GM13977 (cell line): ENCODE measurements around the gene RGS17.

Experiments
- DNase-seq: peaks from one replicate; pipeline ENCODE4 v3.0.0; 2012; ENCODE audit warnings: low spot score
- in situ Hi-C: fragments of 300-500 bp; cut with MboI; formaldehyde crosslinking; loops from one replicate; pipeline ENCODE4 v1.12.0; 2022; ENCODE audit warnings: low sequenced_read_pairs, low pct_unique_long_range_greater_than_20kb, mixed read lengths, inconsistent platforms; ENCODE audit not compliant: unreplicated experiment
- TF ChIP-seq, protein P1 (sequence below): IDR thresholded peaks from 2 replicates; pipeline ENCODE4 v1.5.1; 2012; ENCODE audit warnings: mild to moderate bottlenecking, control low read depth; ENCODE audit not compliant: insufficient read depth; ENCODE audit errors: extremely low read depth, missing control alignments

The RGS17 gene

DNA sequence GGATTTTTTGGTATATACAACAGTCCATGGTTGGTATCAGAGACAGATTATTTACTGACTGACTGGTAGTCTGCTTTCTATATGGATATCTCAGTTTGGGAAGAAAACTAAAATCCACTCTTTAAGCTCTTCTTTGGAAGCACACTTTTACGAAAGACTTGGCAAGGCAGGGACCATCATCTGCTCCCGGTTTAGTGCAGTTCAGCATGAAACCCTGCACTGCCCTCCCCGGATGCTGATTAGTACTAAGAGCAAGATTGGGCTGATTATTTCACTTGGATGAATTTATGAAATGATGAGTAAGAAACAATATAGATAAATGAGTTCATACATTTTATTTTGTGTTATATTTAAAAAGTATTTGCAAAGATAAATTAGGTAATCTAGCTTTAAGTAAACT, 56.3 kb downstream of the RGS17 start:
- no peak for DNase-seq
- TF ChIP-seq, protein P1, sequence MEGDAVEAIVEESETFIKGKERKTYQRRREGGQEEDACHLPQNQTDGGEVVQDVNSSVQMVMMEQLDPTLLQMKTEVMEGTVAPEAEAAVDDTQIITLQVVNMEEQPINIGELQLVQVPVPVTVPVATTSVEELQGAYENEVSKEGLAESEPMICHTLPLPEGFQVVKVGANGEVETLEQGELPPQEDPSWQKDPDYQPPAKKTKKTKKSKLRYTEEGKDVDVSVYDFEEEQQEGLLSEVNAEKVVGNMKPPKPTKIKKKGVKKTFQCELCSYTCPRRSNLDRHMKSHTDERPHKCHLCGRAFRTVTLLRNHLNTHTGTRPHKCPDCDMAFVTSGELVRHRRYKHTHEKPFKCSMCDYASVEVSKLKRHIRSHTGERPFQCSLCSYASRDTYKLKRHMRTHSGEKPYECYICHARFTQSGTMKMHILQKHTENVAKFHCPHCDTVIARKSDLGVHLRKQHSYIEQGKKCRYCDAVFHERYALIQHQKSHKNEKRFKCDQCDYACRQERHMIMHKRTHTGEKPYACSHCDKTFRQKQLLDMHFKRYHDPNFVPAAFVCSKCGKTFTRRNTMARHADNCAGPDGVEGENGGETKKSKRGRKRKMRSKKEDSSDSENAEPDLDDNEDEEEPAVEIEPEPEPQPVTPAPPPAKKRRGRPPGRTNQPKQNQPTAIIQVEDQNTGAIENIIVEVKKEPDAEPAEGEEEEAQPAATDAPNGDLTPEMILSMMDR, result no peak
- in situ Hi-C loops, result no loop called here

DNA sequence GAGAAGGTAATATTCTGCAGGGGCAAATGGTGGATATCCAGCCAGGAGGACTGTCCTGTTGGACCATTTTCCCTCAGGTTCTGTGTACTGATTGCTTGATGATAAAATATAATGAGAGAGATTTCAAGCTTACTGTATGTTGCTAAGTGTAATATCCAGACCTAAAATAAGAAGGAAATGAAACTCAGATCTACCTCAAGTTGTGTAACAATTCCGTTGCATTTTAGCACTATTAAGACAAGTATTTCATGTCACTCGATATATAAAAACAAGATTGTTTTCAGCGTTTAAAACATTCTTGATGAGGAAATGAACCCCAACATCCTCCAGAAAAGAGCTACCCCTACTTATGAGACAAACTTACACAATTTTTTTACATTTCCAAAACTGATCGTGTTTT, 57.2 kb downstream of the RGS17 start:
- TF ChIP-seq, protein P1, result no peak
- in situ Hi-C loops, result no loop called here
- no peak for DNase-seq

DNA sequence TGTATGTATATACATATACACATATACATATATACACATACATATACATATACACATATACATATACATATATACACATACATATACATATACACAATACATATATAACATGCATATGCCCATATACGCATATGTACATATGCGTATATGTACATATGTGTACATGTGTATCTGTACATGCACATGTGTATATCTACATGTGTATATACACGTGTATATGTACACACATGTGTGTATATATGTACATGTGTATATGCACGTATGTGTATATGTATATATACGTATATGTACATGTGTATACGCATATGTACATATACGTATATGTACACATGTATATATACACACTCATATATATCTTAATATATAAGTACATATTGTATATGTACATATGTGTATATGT, 60.3 kb downstream of the RGS17 start:
- in situ Hi-C loops, result no loop called here
- DNase-seq, result no peak
- TF ChIP-seq, protein P1, result no peak

DNA sequence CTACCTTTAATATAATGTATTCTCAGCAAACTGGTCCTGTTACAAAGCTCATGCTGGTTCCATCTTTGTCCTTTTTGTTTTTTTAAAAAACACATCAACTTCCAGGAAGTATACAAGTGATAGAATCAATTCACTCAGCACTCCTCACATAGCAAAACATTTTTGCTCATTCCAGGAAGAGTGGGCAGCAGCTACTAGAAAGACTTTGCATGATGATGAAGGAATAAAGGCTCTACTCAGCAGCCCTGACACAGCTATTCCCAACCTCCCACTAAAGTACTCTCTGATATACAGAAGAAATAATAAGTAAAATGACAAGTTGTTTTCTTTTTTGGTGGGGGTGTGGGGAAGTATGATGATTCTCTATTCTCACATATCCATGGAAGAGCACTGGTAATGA, 61.2 kb downstream of the RGS17 start:
- DNase-seq, result no peak
- TF ChIP-seq, protein P1, result no peak
- in situ Hi-C loops, result no loop called here

DNA sequence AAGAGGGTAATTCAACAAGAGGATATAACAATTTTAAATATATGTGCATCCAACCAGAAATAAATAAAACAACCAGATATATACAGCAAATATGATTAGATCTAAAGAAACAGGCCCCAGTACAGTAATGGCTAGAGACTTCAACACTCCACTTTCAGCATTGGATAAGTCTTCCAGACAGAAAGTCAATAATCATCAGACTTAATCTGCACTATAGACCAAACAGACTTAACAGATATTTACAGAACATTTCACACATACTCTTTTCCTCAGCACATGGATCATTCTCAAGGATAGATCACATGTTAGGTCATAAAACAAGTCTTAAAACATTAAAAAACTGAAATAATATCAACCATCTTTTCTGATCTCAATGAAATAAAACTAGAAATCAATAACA, 65.9 kb downstream of the RGS17 start:
- TF ChIP-seq, protein P1, result no peak
- in situ Hi-C loops, result no loop called here
- DNase-seq, result no peak

DNA sequence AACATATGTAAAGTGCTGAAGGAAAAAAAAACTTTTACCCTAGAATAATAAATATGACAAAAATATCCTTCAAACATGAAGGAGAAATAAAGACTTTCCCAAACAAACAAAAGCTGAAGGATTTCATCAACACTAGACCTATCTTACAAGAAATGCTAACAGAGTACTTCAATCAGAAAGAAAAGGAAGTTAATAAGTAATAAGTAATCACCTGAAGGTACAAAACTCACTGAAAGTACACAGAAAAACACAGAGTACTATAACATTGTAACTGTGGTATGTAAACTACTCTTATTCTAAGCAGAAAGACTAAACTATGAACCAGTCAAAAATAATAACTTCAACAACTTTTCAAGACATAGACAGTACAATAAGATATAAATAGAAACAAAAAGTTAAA, 67.1 kb downstream of the RGS17 start:
- TF ChIP-seq, protein P1, result no peak
- in situ Hi-C loops, result no loop called here
- DNase-seq, result no peak

DNA sequence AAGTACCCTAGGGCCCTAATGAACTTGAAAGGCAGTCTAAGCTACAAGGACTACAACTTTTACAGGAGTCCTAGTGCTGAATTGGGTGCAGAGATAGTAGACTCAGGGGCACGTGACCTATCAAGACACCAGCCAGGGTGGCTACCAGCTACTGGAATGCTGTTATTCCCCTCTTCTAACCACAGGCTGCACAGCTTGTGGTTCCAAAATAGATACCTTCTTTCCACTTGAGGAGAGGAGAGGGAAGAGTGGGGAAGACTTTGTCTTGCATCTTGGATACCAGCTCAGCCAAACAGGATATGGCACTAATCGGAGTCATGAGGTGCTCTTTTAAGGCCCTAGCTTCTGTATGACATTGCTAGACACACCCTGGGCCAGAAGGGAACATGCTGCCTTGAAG, 68.6 kb downstream of the RGS17 start:
- in situ Hi-C loops, result no loop called here
- no peak for DNase-seq
- TF ChIP-seq, protein P1, result no peak
